ENCODE measurements around the gene LRRC75A. TPM values are rescaled to one million over a fixed set of nuclear protein-coding genes. Genes with fewer than 3 reads are reported as not detected.

The LRRC75A gene
- total and polyA plus RNA-seq, 2 of the 13 experiments (the other 11 are each of a cell fraction or from before 2014, with no cell fraction given) = 0.03 TPM; not detected in 1

- peak; percentile 92 for TF ChIP-seq RBFOX2 (IDR thresholded peaks at IDR 0.05; ENCODE audit: low read depth, low read length)
- peak; percentile 59 for TF ChIP-seq ZFP91 (CRISPR knock-in tag; IDR thresholded peaks at IDR 0.05; ENCODE audit: borderline replicate concordance)
- peak; percentile 99 for TF ChIP-seq AGO1 (IDR thresholded peaks at IDR 0.05; ENCODE audit: low read depth, low read length, poor library complexity, severe bottlenecking)
- TF ChIP-seq ONECUT2 (CRISPR knock-in tag; IDR thresholded peaks at IDR 0.05) = 0 out of 2 replicates have a peak, but pooled peaks have one; percentile 44
- no peak for TF ChIP-seq TEAD2 (CRISPR knock-in tag; IDR thresholded peaks at IDR 0.05)
- no peak for TF ChIP-seq ATRX (CRISPR knock-in tag; IDR thresholded peaks at IDR 0.05; ENCODE audit: borderline replicate concordance)
- TF ChIP-seq RXRA (CRISPR knock-in tag; IDR thresholded peaks at IDR 0.05) = peak; percentile 13; the same call in 1 of the 2 replicates
- TF ChIP-seq POLR2AphosphoS5 (IDR thresholded peaks at IDR 0.05; ENCODE audit: low read depth, low read length) = peak; percentile 17
- TF ChIP-seq RBM39 (IDR thresholded peaks at IDR 0.05; ENCODE audit: low read depth, low read length, poor library complexity, severe bottlenecking) = peak; percentile 23
- no peak for TF ChIP-seq ZNF619 (CRISPR knock-in tag; IDR thresholded peaks at IDR 0.05)
- no peak for TF ChIP-seq ARNT (IDR thresholded peaks at IDR 0.05)
- TF ChIP-seq NR3C1 (CRISPR knock-in tag; IDR thresholded peaks at IDR 0.05) = no peak
- TF ChIP-seq ZNF121 (CRISPR knock-in tag; IDR thresholded peaks at IDR 0.05) = no peak
- TF ChIP-seq ZNF563 (CRISPR knock-in tag; IDR thresholded peaks at IDR 0.05) = peak; percentile 33; the same call in 1 of the 2 replicates
- TF ChIP-seq THRA (CRISPR knock-in tag; IDR thresholded peaks at IDR 0.05; ENCODE audit: borderline replicate concordance) = no peak
- TF ChIP-seq HNRNPLL (IDR thresholded peaks at IDR 0.05; ENCODE audit: low read depth, low read length, poor library complexity, severe bottlenecking) = peak; percentile 16
- TF ChIP-seq PPARG (CRISPR knock-in tag; conservative IDR thresholded peaks at IDR 0.05) = no peak
- TF ChIP-seq IRF2 (CRISPR knock-in tag; IDR thresholded peaks at IDR 0.05) = no peak
- TF ChIP-seq CEBPB (IDR thresholded peaks at IDR 0.05; ENCODE audit: borderline replicate concordance, low read depth, low read length) = no peak
- TF ChIP-seq GABPB1 (CRISPR knock-in tag; IDR thresholded peaks at IDR 0.05) = peak; percentile 32; the same call in 1 of the 2 replicates
- TF ChIP-seq EZH2 (conservative IDR thresholded peaks at IDR 0.05; ENCODE audit: low read depth, low read length) = no peak
- no peak for TF ChIP-seq HMGXB3 (CRISPR knock-in tag; IDR thresholded peaks at IDR 0.05; ENCODE audit: borderline replicate concordance)
Measured at GRCh38 chr17:16443511-16444257, 48.3 kb downstream of the LRRC75A start (continued).
